ENCODE data around the gene IL24. TPM values are rescaled to one million over a fixed set of nuclear protein-coding genes. Genes with fewer than 3 reads are reported as not detected.
A peak's percentile ranks its signal among the peaks of the same experiment; 100 is the strongest.

Gene IL24
- total and polyA plus RNA-seq, 10 of the 15 experiments (the other 5 are each of a cell fraction or from before 2014, with no cell fraction given) = 0.05 to 19.8 (median 0.35) TPM; not detected in 1

GRCh38 chr1:206933333-206933945, 36.2 kb downstream of the IL24 start (continued):
- TF ChIP-seq CTCF (IDR thresholded peaks at IDR 0.05 in 2 of 3, conservative IDR thresholded peaks at IDR 0.05 in 1 of 3; ENCODE audit: control insufficient read depth in 2 of 3, extremely low read depth in 1 of 3, insufficient read depth in 1 of 3, low read depth in 3 of 3, low read length in 3 of 3) = peak; percentile 84 to 92 (median 90)
- no peak for TF ChIP-seq PAX8 (IDR thresholded peaks at IDR 0.05)
- peak; percentile 75; the same call in 1 of the 2 replicates for TF ChIP-seq SMC3 (IDR thresholded peaks at IDR 0.05; ENCODE audit: borderline replicate concordance, low read length)

- H3K4me2 ChIP-seq (ENCODE audit: control insufficient read depth, insufficient read depth) = no peak overlapping the region
- no peaks in the 10 kb centered on the region for H3K79me2 ChIP-seq (ENCODE audit: control insufficient read depth, insufficient read depth, low read length)
- no peak overlapping the region for H3K4me3 ChIP-seq
- in situ Hi-C loops (cut with MboI) = no loop called here
- no TSS peak for BruUV-seq (replicated peaks)
- H2AFZ ChIP-seq (ENCODE audit: control insufficient read depth, low read depth, low read length) = no peak overlapping the region
- H3K27me3 ChIP-seq (replicated peaks in 1 of 2; ENCODE audit: control insufficient read depth in 2 of 2, insufficient read depth in 2 of 2, low read length in 1 of 2) = no peaks in the 10 kb centered on the region
- no peaks in the 10 kb centered on the region for H4K20me1 ChIP-seq (ENCODE audit: control insufficient read depth, insufficient read depth)
- no peaks in the 10 kb centered on the region for H3K36me3 ChIP-seq (ENCODE audit: control insufficient read depth in 2 of 2, insufficient read depth in 2 of 2, low read length in 1 of 2)
- ChIA-PET POLR2A (interaction anchor here (0.5 to 13.3 kb wide), 3 partner anchors 19 to 65 kb away, joined by 3 to 222 read pairs (median 3); partner anchors contain the start of gene FCMR), CTCF (interaction anchor here (0.6 to 13.5 kb wide), 31 partner anchors 10 to 562 kb away, joined by 3 to 643 read pairs (median 4); partner anchors contain the start of genes FCAMR, FCMR, IL20 and PIGR), RAD21 (ENCODE audit: unreplicated experiment) (interaction anchor here (0.7 to 13.5 kb wide), 13 partner anchors 10 to 564 kb away, joined by 3 to 371 read pairs (median 4); partner anchors contain the start of gene FCMR), SMC1A (ENCODE audit: uncharacterized antibody, unreplicated experiment) (interaction anchor here (0.9 to 10.3 kb wide), 14 partner anchors 11 to 438 kb away, joined by 3 to 431 read pairs (median 6); partner anchors contain the start of genes FCAMR and FCMR)
- H3K9ac ChIP-seq (ENCODE audit: control insufficient read depth, insufficient read depth, low read length) = no peak overlapping the region
- peaks cover 27% of the 10 kb centered on the region for H3K4me1 ChIP-seq (ENCODE audit: control insufficient read depth, insufficient read depth, low read length)
- FAIRE-seq = no peak
- intact Hi-C loops (cut with micrococcal nuclease; ENCODE audit: unreplicated experiment) = loop anchor here (1.0 kb wide), 1 partner anchor 44 kb away; no protein-coding TSS in a partner anchor
- WGBS (ENCODE audit: insufficient coverage, insufficient replicate concordance, low lambda C conversion rate, missing lambda C conversion rate) = 65% methylated on average over 19 of the region's 19 CpGs
- ATAC-seq = peak; percentile 64
- DNase-seq (ENCODE audit: low read depth, low spot score) = no peak
- no peaks in the 10 kb centered on the region for H3K9me3 ChIP-seq (replicated peaks; ENCODE audit: control insufficient read depth, insufficient read depth, low read length)
- H3K27ac ChIP-seq (ENCODE audit: control insufficient read depth, insufficient read depth) = no peak overlapping the region
- TF ChIP-seq E4F1 (IDR thresholded peaks at IDR 0.05; ENCODE audit: borderline replicate concordance, partially characterized antibody) (no peak), ZSCAN29 (IDR thresholded peaks at IDR 0.05) (no peak), DPF2 (IDR thresholded peaks at IDR 0.05) (no peak), POLR2A (IDR thresholded peaks at IDR 0.05; ENCODE audit: low read depth, low read length) (no peak), ATF2 (IDR thresholded peaks at IDR 0.05; ENCODE audit: low read length) (no peak), SMAD5 (IDR thresholded peaks at IDR 0.05; ENCODE audit: low read depth) (no peak), CTCF (IDR thresholded peaks at IDR 0.05 in 2 of 3, conservative IDR thresholded peaks at IDR 0.05 in 1 of 3; ENCODE audit: control insufficient read depth in 2 of 3, extremely low read depth in 1 of 3, insufficient read depth in 1 of 3, low read depth in 3 of 3, low read length in 3 of 3) (peak; percentile 44 to 71 (median 57)), SMARCA5 (IDR thresholded peaks at IDR 0.05) (no peak), RAD21 (IDR thresholded peaks at IDR 0.05; ENCODE audit: insufficient read depth, low read depth, low read length) (peak; percentile 36; the same call in 1 of the 2 replicates), SMC3 (IDR thresholded peaks at IDR 0.05; ENCODE audit: borderline replicate concordance, low read length) (peak; percentile 57), GATAD2B (conservative IDR thresholded peaks at IDR 0.05; ENCODE audit: low read depth) (no peak)
Measured at GRCh38 chr1:206935491-206936067, 38.3 kb downstream of the IL24 start.
